ENCODE results near the gene NAA16.

DNA sequence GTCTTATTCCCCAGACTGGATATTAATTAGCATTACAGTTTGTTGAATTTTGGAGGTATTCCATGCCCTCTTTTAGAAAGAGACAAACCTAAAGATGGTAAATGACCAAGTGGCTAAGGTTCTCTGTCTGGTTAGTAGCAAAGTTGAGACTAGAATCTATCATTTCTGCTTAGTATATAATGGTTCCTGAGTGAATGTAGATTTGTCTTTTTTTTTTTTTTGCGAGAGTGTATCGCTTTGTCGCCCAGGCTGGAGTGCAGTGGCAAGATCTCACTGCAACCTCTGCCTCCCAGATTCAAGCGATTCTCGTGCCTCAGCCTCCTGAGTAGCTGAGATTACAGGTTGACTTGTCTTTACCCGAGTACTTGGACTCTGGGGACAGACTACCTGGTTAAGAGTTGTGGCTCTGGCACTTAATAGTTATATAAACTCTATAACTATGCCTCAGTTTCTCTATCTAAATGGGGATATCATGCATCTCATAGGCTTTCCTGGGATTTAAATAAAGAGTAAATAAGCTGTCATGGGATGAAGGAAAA, 2.7 kb downstream of the NAA16 start:
- TF ChIP-seq RAD21 (IDR thresholded peaks at IDR 0.05; ENCODE audit: low read length) (no peak), POLR2AphosphoS5 (IDR thresholded peaks at IDR 0.05; ENCODE audit: low read depth, low read length) (no peak), FOSL2 (IDR thresholded peaks at IDR 0.05; ENCODE audit: borderline replicate concordance, low read depth) (no peak), TEAD4 (IDR thresholded peaks at IDR 0.05; ENCODE audit: borderline replicate concordance, insufficient read depth) (no peak), TAF1 (IDR thresholded peaks at IDR 0.05; ENCODE audit: borderline replicate concordance, low read depth, low read length) (no peak), ELF1 (IDR thresholded peaks at IDR 0.05) (no peak)
- TF ChIP-seq, protein P1, sequence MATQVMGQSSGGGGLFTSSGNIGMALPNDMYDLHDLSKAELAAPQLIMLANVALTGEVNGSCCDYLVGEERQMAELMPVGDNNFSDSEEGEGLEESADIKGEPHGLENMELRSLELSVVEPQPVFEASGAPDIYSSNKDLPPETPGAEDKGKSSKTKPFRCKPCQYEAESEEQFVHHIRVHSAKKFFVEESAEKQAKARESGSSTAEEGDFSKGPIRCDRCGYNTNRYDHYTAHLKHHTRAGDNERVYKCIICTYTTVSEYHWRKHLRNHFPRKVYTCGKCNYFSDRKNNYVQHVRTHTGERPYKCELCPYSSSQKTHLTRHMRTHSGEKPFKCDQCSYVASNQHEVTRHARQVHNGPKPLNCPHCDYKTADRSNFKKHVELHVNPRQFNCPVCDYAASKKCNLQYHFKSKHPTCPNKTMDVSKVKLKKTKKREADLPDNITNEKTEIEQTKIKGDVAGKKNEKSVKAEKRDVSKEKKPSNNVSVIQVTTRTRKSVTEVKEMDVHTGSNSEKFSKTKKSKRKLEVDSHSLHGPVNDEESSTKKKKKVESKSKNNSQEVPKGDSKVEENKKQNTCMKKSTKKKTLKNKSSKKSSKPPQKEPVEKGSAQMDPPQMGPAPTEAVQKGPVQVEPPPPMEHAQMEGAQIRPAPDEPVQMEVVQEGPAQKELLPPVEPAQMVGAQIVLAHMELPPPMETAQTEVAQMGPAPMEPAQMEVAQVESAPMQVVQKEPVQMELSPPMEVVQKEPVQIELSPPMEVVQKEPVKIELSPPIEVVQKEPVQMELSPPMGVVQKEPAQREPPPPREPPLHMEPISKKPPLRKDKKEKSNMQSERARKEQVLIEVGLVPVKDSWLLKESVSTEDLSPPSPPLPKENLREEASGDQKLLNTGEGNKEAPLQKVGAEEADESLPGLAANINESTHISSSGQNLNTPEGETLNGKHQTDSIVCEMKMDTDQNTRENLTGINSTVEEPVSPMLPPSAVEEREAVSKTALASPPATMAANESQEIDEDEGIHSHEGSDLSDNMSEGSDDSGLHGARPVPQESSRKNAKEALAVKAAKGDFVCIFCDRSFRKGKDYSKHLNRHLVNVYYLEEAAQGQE (IDR thresholded peaks at IDR 0.05; ENCODE audit: low read depth, low read length) = no peak
- TF ChIP-seq, protein P2, sequence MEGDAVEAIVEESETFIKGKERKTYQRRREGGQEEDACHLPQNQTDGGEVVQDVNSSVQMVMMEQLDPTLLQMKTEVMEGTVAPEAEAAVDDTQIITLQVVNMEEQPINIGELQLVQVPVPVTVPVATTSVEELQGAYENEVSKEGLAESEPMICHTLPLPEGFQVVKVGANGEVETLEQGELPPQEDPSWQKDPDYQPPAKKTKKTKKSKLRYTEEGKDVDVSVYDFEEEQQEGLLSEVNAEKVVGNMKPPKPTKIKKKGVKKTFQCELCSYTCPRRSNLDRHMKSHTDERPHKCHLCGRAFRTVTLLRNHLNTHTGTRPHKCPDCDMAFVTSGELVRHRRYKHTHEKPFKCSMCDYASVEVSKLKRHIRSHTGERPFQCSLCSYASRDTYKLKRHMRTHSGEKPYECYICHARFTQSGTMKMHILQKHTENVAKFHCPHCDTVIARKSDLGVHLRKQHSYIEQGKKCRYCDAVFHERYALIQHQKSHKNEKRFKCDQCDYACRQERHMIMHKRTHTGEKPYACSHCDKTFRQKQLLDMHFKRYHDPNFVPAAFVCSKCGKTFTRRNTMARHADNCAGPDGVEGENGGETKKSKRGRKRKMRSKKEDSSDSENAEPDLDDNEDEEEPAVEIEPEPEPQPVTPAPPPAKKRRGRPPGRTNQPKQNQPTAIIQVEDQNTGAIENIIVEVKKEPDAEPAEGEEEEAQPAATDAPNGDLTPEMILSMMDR (IDR thresholded peaks at IDR 0.05) = no peak
- TF ChIP-seq, protein P3, sequence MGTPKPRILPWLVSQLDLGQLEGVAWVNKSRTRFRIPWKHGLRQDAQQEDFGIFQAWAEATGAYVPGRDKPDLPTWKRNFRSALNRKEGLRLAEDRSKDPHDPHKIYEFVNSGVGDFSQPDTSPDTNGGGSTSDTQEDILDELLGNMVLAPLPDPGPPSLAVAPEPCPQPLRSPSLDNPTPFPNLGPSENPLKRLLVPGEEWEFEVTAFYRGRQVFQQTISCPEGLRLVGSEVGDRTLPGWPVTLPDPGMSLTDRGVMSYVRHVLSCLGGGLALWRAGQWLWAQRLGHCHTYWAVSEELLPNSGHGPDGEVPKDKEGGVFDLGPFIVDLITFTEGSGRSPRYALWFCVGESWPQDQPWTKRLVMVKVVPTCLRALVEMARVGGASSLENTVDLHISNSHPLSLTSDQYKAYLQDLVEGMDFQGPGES (IDR thresholded peaks at IDR 0.05; ENCODE audit: low read depth, low read length) = no peak
